Placental epithelial cell (primary cell): ENCODE results near the gene BPIFA3. TPM values are rescaled to one million over a fixed set of nuclear protein-coding genes. Genes with fewer than 3 reads are reported as not detected.

Experiments used
- total RNA-seq: library from RNA; depleted of rRNA; stranded (reverse); fragments of >200 nt; gene quantifications from 2 replicates; pipeline ENCODE4 v1.2.3, GENCODE V29; 2012

BPIFA3 gene
- not detected in 2 replicates for total RNA-seq

DNA sequence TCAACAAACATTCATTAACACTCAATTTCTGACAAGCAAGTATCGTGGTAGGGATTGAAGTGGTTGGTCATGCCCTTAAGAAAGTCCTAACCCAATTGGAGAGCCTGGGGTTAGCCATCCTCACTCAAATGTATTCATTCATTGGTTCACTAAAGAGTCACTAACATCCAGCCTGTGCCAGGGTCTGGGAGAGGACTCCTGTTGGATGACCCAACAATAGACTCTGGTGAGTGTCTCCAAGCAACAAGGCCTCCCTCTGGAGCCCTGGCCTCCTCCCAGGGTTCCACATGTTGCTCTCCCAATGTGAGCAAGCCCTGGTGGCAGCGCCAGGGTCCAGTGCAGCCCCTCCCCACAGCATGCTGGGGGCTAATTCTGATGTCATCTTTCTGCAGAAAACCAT, at the start of gene BPIFA3:
Gene BPIFA3, plus strand, starts transcription at position 301 of the 400 bp plus-strand sequence. CDS start 185 bp downstream, outside the sequence.

DNA sequence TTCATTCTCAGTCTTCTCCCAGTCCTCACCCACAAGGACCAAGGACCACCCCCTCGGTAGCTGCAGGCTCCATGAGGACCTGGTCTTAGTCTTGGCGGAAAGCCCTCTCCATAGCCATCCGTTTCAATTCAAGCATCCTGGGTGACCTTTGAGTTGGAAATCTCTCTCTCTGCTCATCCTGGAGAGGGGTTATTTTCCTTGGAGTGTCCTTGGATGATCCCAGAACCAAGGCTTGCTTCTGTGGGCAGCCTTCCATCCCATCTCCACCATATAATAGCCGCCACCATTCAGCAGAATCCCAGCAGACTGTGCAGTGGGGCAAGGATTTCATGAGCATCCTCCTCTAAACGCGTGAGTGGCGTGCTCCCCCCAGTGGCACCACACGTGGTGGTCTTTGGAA, 49.3 kb upstream of the BPIFA3 start, which contains the start of gene BPIFA2:
Gene BPIFA2, plus strand, starts transcription at position 301 of the 400 bp plus-strand sequence. CDS start 987 bp downstream, outside the sequence.

DNA sequence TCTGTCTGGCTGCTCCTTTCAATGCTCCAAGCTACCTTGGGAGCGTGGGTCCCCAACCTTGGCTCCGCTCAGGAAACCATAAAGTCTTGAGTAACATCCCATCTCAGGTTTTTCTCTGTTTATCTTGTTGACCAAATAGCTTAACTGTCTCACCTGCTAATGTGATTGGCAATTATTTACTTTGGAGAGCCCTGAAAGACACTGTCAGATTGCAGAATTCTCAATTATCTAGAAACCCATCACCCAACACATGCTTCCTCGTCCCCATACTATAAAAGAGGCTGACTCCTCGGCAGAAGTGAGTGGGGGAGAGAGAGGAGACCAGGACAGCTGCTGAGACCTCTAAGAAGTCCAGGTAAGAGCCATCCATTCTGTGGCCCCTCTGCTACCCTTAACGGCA, 18.5 kb downstream of the BPIFA3 start, which contains the start of gene BPIFA1:
Gene BPIFA1, plus strand, starts transcription at position 301 of the 400 bp plus-strand sequence. CDS start 1,716 bp downstream, outside the sequence.

Other genes with a start within 250 kb of the BPIFA3 start
- not detected in 2 replicates for gene SUN5, start 212.9 kb upstream of the BPIFA3 start, total RNA-seq
- not detected in 2 replicates for gene BPIFB2, start 209.6 kb upstream of the BPIFA3 start, total RNA-seq
- not detected in 2 replicates for gene BPIFB6, start 185.7 kb upstream of the BPIFA3 start, total RNA-seq
- gene BPIFB3, start 163.4 kb upstream of the BPIFA3 start, total RNA-seq: not detected in 2 replicates
- not detected in 2 replicates for gene BPIFB4, start 137.7 kb upstream of the BPIFA3 start, total RNA-seq
- gene BPIFA2, start 49.2 kb upstream of the BPIFA3 start, total RNA-seq: not detected in 2 replicates
- gene BPIFA1, start 18.6 kb downstream of the BPIFA3 start, total RNA-seq: not detected in 2 replicates
- gene BPIFB1, start 65.9 kb downstream of the BPIFA3 start, total RNA-seq: not detected in 2 replicates
- gene CDK5RAP1, start 184.2 kb downstream of the BPIFA3 start, total RNA-seq: 13.7 and 15.8 TPM in 2 replicates
- gene SNTA1, start 226.4 kb downstream of the BPIFA3 start, total RNA-seq: 7.1 and 17.2 TPM in 2 replicates